NCI-H1048 (cell line): ENCODE results near the gene ELMOD3.
"Not testable (repeated sequence)": the region's sequence is repeated elsewhere in the genome, so short reads cannot be mapped to it uniquely, and the experiment has no call there.

Experiments
- DNase-seq: peaks from one replicate; lab custom pipeline; 2025; lab: John Stamatoyannopoulos, UW

The ELMOD3 gene

GRCh38 chr2:85376291-85377065 is 21.9 kb downstream of the ELMOD3 start:
- DNase-seq, result no peak

- no peak for DNase-seq
Measured at GRCh38 chr2:85377083-85377482, 22.5 kb downstream of the ELMOD3 start.

GRCh38 chr2:85378257-85378656 is 23.7 kb downstream of the ELMOD3 start:
- DNase-seq, result no peak

- no peak for DNase-seq
Measured at GRCh38 chr2:85380048-85380447, 25.5 kb downstream of the ELMOD3 start.

- not testable (repeated sequence) for DNase-seq
Measured at GRCh38 chr2:85383151-85383550, 28.6 kb downstream of the ELMOD3 start.

- DNase-seq, result no peak
Measured at GRCh38 chr2:85383850-85384249, 29.3 kb downstream of the ELMOD3 start.

- no peak for DNase-seq
Measured at GRCh38 chr2:85385746-85386145, 31.2 kb downstream of the ELMOD3 start.

GRCh38 chr2:85387754-85388153 is 33.2 kb downstream of the ELMOD3 start:
- DNase-seq, result no peak

- no peak for DNase-seq
Measured at GRCh38 chr2:85388878-85389538, 34.4 kb downstream of the ELMOD3 start.

GRCh38 chr2:85390941-85391669 is 36.5 kb downstream of the ELMOD3 start:
- DNase-seq, result no peak

- DNase-seq, result no peak
Measured at GRCh38 chr2:85393836-85394235, 39.3 kb downstream of the ELMOD3 start.

- DNase-seq, result no peak
Measured at GRCh38 chr2:85394261-85394681, 39.7 kb downstream of the ELMOD3 start.

- DNase-seq, result no peak
Measured at GRCh38 chr2:85394976-85395375, 40.4 kb downstream of the ELMOD3 start.

- DNase-seq, result no peak
Measured at GRCh38 chr2:85395912-85396475, 41.4 kb downstream of the ELMOD3 start.

GRCh38 chr2:85396531-85397470 is 42.2 kb downstream of the ELMOD3 start:
- no peak for DNase-seq

- no peak for DNase-seq
Measured at GRCh38 chr2:85397925-85398331, 43.4 kb downstream of the ELMOD3 start.

GRCh38 chr2:85398426-85399182 is 44.0 kb downstream of the ELMOD3 start:
- DNase-seq, result no peak

GRCh38 chr2:85399183-85399455 is 44.5 kb downstream of the ELMOD3 start:
- DNase-seq, result no peak

GRCh38 chr2:85400023-85400422 is 45.5 kb downstream of the ELMOD3 start:
- DNase-seq, result no peak

- no peak for DNase-seq
Measured at GRCh38 chr2:85400541-85401463, 46.2 kb downstream of the ELMOD3 start.
